GM21367 (cell line): ENCODE results near the gene RHBDF2.

Experiments used
- ATAC-seq: cut with Tn5 transposase; IDR thresholded peaks from one replicate; pipeline ENCODE4 v1.9.1; 2021; ENCODE audit not compliant: unreplicated experiment

The RHBDF2 gene

GRCh38 chr17:76441686-76442340 is 59.4 kb downstream of the RHBDF2 start:
- no peak for ATAC-seq

- ATAC-seq = no peak
These were observed 60.4 kb downstream of the RHBDF2 start for GRCh38 chr17:76440751-76441362.

GRCh38 chr17:76439314-76439928 is 61.8 kb downstream of the RHBDF2 start:
- ATAC-seq = no peak

- no peak for ATAC-seq
These were observed 62.3 kb downstream of the RHBDF2 start for GRCh38 chr17:76438906-76439305.

GRCh38 chr17:76437467-76438402 is 63.5 kb downstream of the RHBDF2 start:
- no peak for ATAC-seq

GRCh38 chr17:76435751-76436150 is 65.5 kb downstream of the RHBDF2 start:
- no peak for ATAC-seq

GRCh38 chr17:76434870-76435269 is 66.4 kb downstream of the RHBDF2 start:
- ATAC-seq = no peak

- no peak for ATAC-seq
These were observed 67.5 kb downstream of the RHBDF2 start for GRCh38 chr17:76433693-76434092.

- no peak for ATAC-seq
These were observed 68.4 kb downstream of the RHBDF2 start for GRCh38 chr17:76432712-76433336.

- no peak for ATAC-seq
These were observed 69.2 kb downstream of the RHBDF2 start for GRCh38 chr17:76432004-76432403.

GRCh38 chr17:76431509-76431908 is 69.7 kb downstream of the RHBDF2 start:
- ATAC-seq = no peak

- ATAC-seq = no peak
These were observed 72.7 kb downstream of the RHBDF2 start for GRCh38 chr17:76428511-76428910.

GRCh38 chr17:76427501-76428231 is 73.6 kb downstream of the RHBDF2 start:
- ATAC-seq = no peak

GRCh38 chr17:76426853-76427252 is 74.4 kb downstream of the RHBDF2 start:
- no peak for ATAC-seq

- ATAC-seq = no peak
These were observed 78.4 kb downstream of the RHBDF2 start for GRCh38 chr17:76422860-76423259.

GRCh38 chr17:76422406-76422805 is 78.8 kb downstream of the RHBDF2 start:
- ATAC-seq = no peak

- no peak for ATAC-seq
These were observed 80.2 kb downstream of the RHBDF2 start for GRCh38 chr17:76421044-76421407.
